Measurements from ENCODE around the gene SOS1.
"Not testable (repeated sequence)": the region's sequence is repeated elsewhere in the genome, so short reads cannot be mapped to it uniquely, and the experiment has no call there.

Gene SOS1

GRCh38 chr2:39120771-39121522 lies at the start of gene SOS1:
TSS of gene SOS1 (minus strand) at chr2:39121051. CDS start at chr2:39120422, 629 bp downstream.
- peak; percentile 91 for DNase-seq (ENCODE audit: low spot score)

GRCh38 chr2:39164089-39164488 lies 43.2 kb upstream of the SOS1 start:
- DNase-seq (ENCODE audit: low spot score), result no peak

GRCh38 chr2:39160982-39161381 lies 40.1 kb upstream of the SOS1 start:
- no peak for DNase-seq (ENCODE audit: low spot score)

GRCh38 chr2:39159283-39159682 lies 38.4 kb upstream of the SOS1 start:
- no peak for DNase-seq (ENCODE audit: low spot score)

GRCh38 chr2:39158351-39158750 lies 37.5 kb upstream of the SOS1 start:
- no peak for DNase-seq (ENCODE audit: low spot score)

GRCh38 chr2:39156846-39157245 lies 36.0 kb upstream of the SOS1 start:
- DNase-seq (ENCODE audit: low spot score), result no peak

GRCh38 chr2:39156107-39156506 lies 35.3 kb upstream of the SOS1 start:
- no peak for DNase-seq (ENCODE audit: low spot score)

- not testable (repeated sequence) for DNase-seq (ENCODE audit: low spot score)
Measured at GRCh38 chr2:39155573-39155972, 34.7 kb upstream of the SOS1 start.

- DNase-seq (ENCODE audit: low spot score), result no peak
Measured at GRCh38 chr2:39154944-39155343, 34.1 kb upstream of the SOS1 start.

GRCh38 chr2:39153312-39153711 lies 32.5 kb upstream of the SOS1 start:
- DNase-seq (ENCODE audit: low spot score), result no peak

GRCh38 chr2:39152504-39152903 lies 31.7 kb upstream of the SOS1 start:
- DNase-seq (ENCODE audit: low spot score), result no peak

GRCh38 chr2:39150890-39151497 lies 30.1 kb upstream of the SOS1 start:
- no peak for DNase-seq (ENCODE audit: low spot score)

GRCh38 chr2:39150102-39150562 lies 29.3 kb upstream of the SOS1 start:
- no peak for DNase-seq (ENCODE audit: low spot score)

GRCh38 chr2:39146630-39147029 lies 25.8 kb upstream of the SOS1 start:
- DNase-seq (ENCODE audit: low spot score), result no peak

GRCh38 chr2:39145906-39146421 lies 25.1 kb upstream of the SOS1 start:
- DNase-seq (ENCODE audit: low spot score), result no peak

GRCh38 chr2:39144416-39144815 lies 23.6 kb upstream of the SOS1 start:
- no peak for DNase-seq (ENCODE audit: low spot score)

- DNase-seq (ENCODE audit: low spot score), result no peak
Measured at GRCh38 chr2:39142904-39143605, 22.2 kb upstream of the SOS1 start.

GRCh38 chr2:39141334-39142271 lies 20.8 kb upstream of the SOS1 start:
- peak; percentile 49 for DNase-seq (ENCODE audit: low spot score)

GRCh38 chr2:39140948-39141333 lies 20.1 kb upstream of the SOS1 start:
- DNase-seq (ENCODE audit: low spot score), result not testable (repeated sequence)

GRCh38 chr2:39140322-39140847 lies 19.5 kb upstream of the SOS1 start:
- no peak for DNase-seq (ENCODE audit: low spot score)

- no peak for DNase-seq (ENCODE audit: low spot score)
Measured at GRCh38 chr2:39139511-39140237, 18.8 kb upstream of the SOS1 start.

All from germinal center (tissue), 1 donor.